PC-3 (cell line): Measurements from ENCODE around the gene SPDYE1. TPM values are rescaled to one million over a fixed set of nuclear protein-coding genes. Genes with fewer than 3 reads are reported as not detected.

Experiments used
- ATAC-seq: fragments of 200-7000 bp; cut with Tn5 transposase; 2 replicates; pipeline ENCODE4 v1.9.1; 2020; ENCODE audit warnings: mild to moderate bottlenecking, moderate library complexity
- BruUV-seq: library from RNA; stranded (reverse); fragments of 400-500 nt; replicated peaks from 2 replicates; lab custom pipeline; 2021; lab: Mats Ljungman, UMichigan
- CTCF ChIA-PET: fragments of 300-600 bp; sonication (Branson Sonifier 250); formaldehyde crosslinking; loops from one replicate; lab custom pipeline; 2022; ENCODE audit warnings: antibody characterized with exemption; lab: Charles Lee
- POLR2A ChIA-PET: fragments of 300-600 bp; sonication (Branson Sonifier 250); formaldehyde crosslinking; loops from one replicate; lab custom pipeline; 2022; ENCODE audit warnings: antibody characterized with exemption; ENCODE audit not compliant: unreplicated experiment; lab: Charles Lee
- DNase-seq: peaks from one replicate; pipeline ENCODE4 v3.0.0-alpha.2; 2015
- H2AFZ ChIP-seq: fragments of 300-600 bp; sonication (generic); 2 replicates; pipeline ENCODE4 v1.6.0; 2016; ENCODE audit warnings: antibody characterized with exemption, low read length
- H3F3A ChIP-seq: fragments of 300-600 bp; sonication (generic); one replicate; pipeline ENCODE4 v1.6.0; 2017; ENCODE audit warnings: antibody characterized with exemption, low read length, control low read depth, mild to moderate bottlenecking; ENCODE audit not compliant: unreplicated experiment
- H3K27ac ChIP-seq: fragments of 300-600 bp; sonication (generic); 2 replicates; pipeline ENCODE4 v1.5.1; 2016; ENCODE audit warnings: mild to moderate bottlenecking, low read length
- H3K27me3 ChIP-seq: fragments of 300-600 bp; sonication (generic); 2 replicates; pipeline ENCODE4 v1.6.1; 2016; ENCODE audit warnings: low read length, mixed read lengths
- H3K36me3 ChIP-seq: fragments of 300-600 bp; sonication (generic); 2 replicates; pipeline ENCODE4 v1.6.1; 2016; ENCODE audit warnings: low read depth, mixed run types, low read length, mixed read lengths
- H3K4me1 ChIP-seq: fragments of 300-600 bp; sonication (generic); 2 replicates; pipeline ENCODE4 v1.5.1; 2016; ENCODE audit warnings: low read length; ENCODE audit not compliant: insufficient read depth
- H3K4me2 ChIP-seq: fragments of 300-600 bp; sonication (generic); 2 replicates; pipeline ENCODE4 v1.6.0; 2016; ENCODE audit warnings: low read length
- H3K4me3 ChIP-seq: fragments of 300-600 bp; sonication (generic); 2 replicates; pipeline ENCODE4 v1.5.1; 2016; ENCODE audit warnings: mild to moderate bottlenecking, low read length, mixed read lengths
- H3K79me2 ChIP-seq: fragments of 300-600 bp; sonication (generic); 2 replicates; pipeline ENCODE4 v1.6.1; 2017; ENCODE audit warnings: low read length, mixed read lengths
- H3K9ac ChIP-seq: fragments of 300-600 bp; sonication (generic); 2 replicates; pipeline ENCODE4 v1.6.0; 2016; ENCODE audit warnings: mild to moderate bottlenecking, low read length
- H3K9me2 ChIP-seq: fragments of 300-600 bp; sonication (generic); replicated peaks from 2 replicates; pipeline ENCODE4 v1.6.1; 2016; ENCODE audit warnings: mixed run types, low read length, mixed read lengths
- H3K9me3 ChIP-seq: fragments of 300-600 bp; sonication (generic); 2 replicates; pipeline ENCODE4 v1.6.1; 2016; ENCODE audit warnings: low read length, mixed read lengths
- H4K20me1 ChIP-seq: fragments of 300-600 bp; sonication (generic); 2 replicates; pipeline ENCODE4 v1.6.1; 2016; ENCODE audit warnings: low read length, mixed read lengths
- EZH2 ChIP-seq: fragments of 300-600 bp; sonication (generic); IDR thresholded peaks from one replicate; pipeline ENCODE4 v1.6.1; 2017; ENCODE audit warnings: antibody characterized with exemption, mild to moderate bottlenecking, low read length; ENCODE audit not compliant: unreplicated experiment
- EZH2phosphoT487 ChIP-seq: fragments of 300-600 bp; sonication (generic); IDR thresholded peaks from 2 replicates; pipeline ENCODE4 v1.6.1; 2018; ENCODE audit warnings: mild to moderate bottlenecking, antibody characterized with exemption, low read length, borderline replicate concordance
- intact Hi-C: fragments of 100-400 bp; cut with micrococcal nuclease; formaldehyde crosslinking; loops from 2 replicates; pipeline ENCODE4 v1.9.0; 2023
- total RNA-seq: library from RNA; depleted of rRNA; stranded (reverse); fragments of >200 nt; gene quantifications from 2 replicates; pipeline ENCODE4 v1.2.3, GENCODE V29; 2014
- TF ChIP-seq, protein P1 (sequence below): fragments of 300-600 bp; sonication (generic); conservative IDR thresholded peaks from 2 replicates; pipeline ENCODE4 v1.5.1; 2017; ENCODE audit warnings: antibody characterized with exemption, low read depth, mild to moderate bottlenecking, low read length

SPDYE1 gene
- total RNA-seq, 1 experiment from 2014 or later = not detected

GRCh38 chr7:44046321-44047061 is 48.8 kb downstream of the SPDYE1 start:
- H3K9me2 ChIP-seq = no peaks in the 10 kb centered on the region
- H4K20me1 ChIP-seq = peaks cover 28% of the 10 kb centered on the region; the same call in 1 of the 2 replicates
- H3K36me3 ChIP-seq = peaks cover 17% of the 10 kb centered on the region
- ChIA-PET CTCF (no interaction called here), POLR2A (no interaction called here)
- ATAC-seq (no peak), DNase-seq (no peak)
- no peak overlapping the region for H3K27ac ChIP-seq
- no peak overlapping the region for H2AFZ ChIP-seq
- intact Hi-C loops = no loop called here
- no peaks in the 10 kb centered on the region for H3F3A ChIP-seq
- H3K4me3 ChIP-seq = no peak overlapping the region
- H3K9me3 ChIP-seq = no peaks in the 10 kb centered on the region
- no peaks in the 10 kb centered on the region for H3K27me3 ChIP-seq
- peak overlapping the region; percentile 91 for H3K4me2 ChIP-seq
- no TSS peak for BruUV-seq
- TF ChIP-seq EZH2phosphoT487 (no peak), EZH2 (no peak)
- TF ChIP-seq, protein P1, sequence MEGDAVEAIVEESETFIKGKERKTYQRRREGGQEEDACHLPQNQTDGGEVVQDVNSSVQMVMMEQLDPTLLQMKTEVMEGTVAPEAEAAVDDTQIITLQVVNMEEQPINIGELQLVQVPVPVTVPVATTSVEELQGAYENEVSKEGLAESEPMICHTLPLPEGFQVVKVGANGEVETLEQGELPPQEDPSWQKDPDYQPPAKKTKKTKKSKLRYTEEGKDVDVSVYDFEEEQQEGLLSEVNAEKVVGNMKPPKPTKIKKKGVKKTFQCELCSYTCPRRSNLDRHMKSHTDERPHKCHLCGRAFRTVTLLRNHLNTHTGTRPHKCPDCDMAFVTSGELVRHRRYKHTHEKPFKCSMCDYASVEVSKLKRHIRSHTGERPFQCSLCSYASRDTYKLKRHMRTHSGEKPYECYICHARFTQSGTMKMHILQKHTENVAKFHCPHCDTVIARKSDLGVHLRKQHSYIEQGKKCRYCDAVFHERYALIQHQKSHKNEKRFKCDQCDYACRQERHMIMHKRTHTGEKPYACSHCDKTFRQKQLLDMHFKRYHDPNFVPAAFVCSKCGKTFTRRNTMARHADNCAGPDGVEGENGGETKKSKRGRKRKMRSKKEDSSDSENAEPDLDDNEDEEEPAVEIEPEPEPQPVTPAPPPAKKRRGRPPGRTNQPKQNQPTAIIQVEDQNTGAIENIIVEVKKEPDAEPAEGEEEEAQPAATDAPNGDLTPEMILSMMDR = no peak
- peaks cover 57% of the 10 kb centered on the region for H3K79me2 ChIP-seq
- no peak overlapping the region for H3K9ac ChIP-seq
- peaks cover 39% of the 10 kb centered on the region for H3K4me1 ChIP-seq

GRCh38 chr7:44048031-44048795 is 50.5 kb downstream of the SPDYE1 start:
- Histone ChIP-seq H3K9me2 (no peaks in the 10 kb centered on the region), H3K9me3 (no peaks in the 10 kb centered on the region), H3K36me3 (peaks cover 27% of the 10 kb centered on the region), H3K27me3 (no peaks in the 10 kb centered on the region), H2AFZ (no peak overlapping the region), H3K9ac (no peak overlapping the region), H3K27ac (no peak overlapping the region), H3K4me1 (peaks cover 39% of the 10 kb centered on the region), H4K20me1 (peaks cover 33% of the 10 kb centered on the region; the same call in 1 of the 2 replicates), H3K79me2 (peaks cover 57% of the 10 kb centered on the region), H3F3A (no peaks in the 10 kb centered on the region), H3K4me2 (peak overlapping the region; percentile 7; the same call in 1 of the 2 replicates), H3K4me3 (no peak overlapping the region)
- ATAC-seq (no peak), DNase-seq (no peak)
- no TSS peak for BruUV-seq
- intact Hi-C loops = no loop called here
- TF ChIP-seq EZH2phosphoT487 (no peak), EZH2 (no peak)
- TF ChIP-seq, protein P1 = no peak
- ChIA-PET POLR2A (no interaction called here), CTCF (no interaction called here)
